Activated CD8-positive, alpha-beta memory T cell treated with anti-CD3 and anti-CD28 coated beads for 36 hours (primary cell): ENCODE results near the gene CCDC57. TPM values are rescaled to one million over a fixed set of nuclear protein-coding genes. Genes with fewer than 3 reads are reported as not detected.

Source experiments
- CTCF ChIA-PET: fragments of 350-600 bp; sonication (Branson Sonifier 250); formaldehyde crosslinking; loops from one replicate; lab custom pipeline; 2021; ENCODE audit warnings: antibody characterized with exemption; lab: Charles Lee
- POLR2A ChIA-PET: fragments of 350-600 bp; sonication (Branson Sonifier 250); formaldehyde crosslinking; loops from one replicate; lab custom pipeline; 2021; ENCODE audit warnings: antibody characterized with exemption; lab: Charles Lee
- total RNA-seq, 2 experiments: library from RNA; stranded (reverse); gene quantifications; one replicate each; pipeline ENCODE4 v1.2.3, GENCODE V29; 2021

The CCDC57 gene
- total RNA-seq, 2 experiments from 2014 or later = 69.8 to 73.0 TPM

- ChIA-PET POLR2A (no interaction called here), CTCF (no interaction called here)
Observed at GRCh38 chr17:82062984-82063368, 149.7 kb downstream of the CCDC57 start.

- CTCF ChIA-PET = no interaction called here
- POLR2A ChIA-PET = no interaction called here
Observed at GRCh38 chr17:82062076-82062983, 150.3 kb downstream of the CCDC57 start.

DNA sequence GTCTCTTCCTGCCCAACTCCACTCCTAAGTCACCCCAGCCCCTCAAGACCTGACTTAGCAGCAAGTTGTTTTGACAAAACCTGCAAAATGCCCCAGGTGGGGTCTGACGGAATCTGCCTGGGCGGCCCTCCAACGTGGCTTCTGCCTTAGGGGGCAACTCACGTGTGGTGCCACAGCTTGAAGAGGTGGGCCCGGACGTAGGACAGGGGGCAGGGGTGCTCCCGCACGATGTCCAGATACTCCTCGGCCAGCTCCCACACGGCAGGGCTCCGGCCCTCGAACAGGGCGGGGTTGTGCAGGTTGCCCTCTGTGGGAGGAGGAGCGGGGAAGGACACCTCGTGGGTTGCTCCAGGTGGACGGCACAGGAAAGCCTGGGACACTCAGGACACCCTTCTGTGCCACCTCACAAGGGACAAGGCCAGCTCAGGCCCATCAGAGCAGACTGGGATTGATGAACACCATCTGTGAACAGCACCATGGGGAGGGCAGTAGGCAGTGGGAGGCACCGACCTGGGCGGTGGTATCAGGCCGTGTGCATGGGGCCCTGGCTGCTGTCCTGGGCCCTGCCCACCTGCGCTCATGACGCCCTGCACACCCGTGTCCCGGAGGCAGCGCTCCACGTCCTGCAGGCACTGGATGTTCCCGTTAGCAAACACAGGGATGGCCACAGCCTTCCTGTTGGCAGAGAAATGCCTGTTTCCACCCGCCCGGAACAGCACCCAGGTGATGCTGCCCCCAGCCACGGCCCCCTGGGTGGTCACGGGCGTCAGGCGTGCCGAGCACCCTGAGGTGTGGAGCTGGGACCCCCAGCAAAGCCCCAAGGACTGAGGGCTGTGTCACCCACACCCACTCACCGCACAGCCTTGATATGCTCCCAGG is 151.4 kb downstream of the CCDC57 start:
- ChIA-PET CTCF (interaction anchor here (0.6 kb wide), 1 partner anchor 321 kb away, joined by 5 read pairs; no protein-coding TSS in a partner anchor), POLR2A (no interaction called here)

GRCh38 chr17:82060614-82061013 is 152.0 kb downstream of the CCDC57 start:
- ChIA-PET POLR2A (interaction anchor here (0.6 kb wide), 1 partner anchor 23 kb away, joined by 3 read pairs; the partner anchor contains the start of gene DCXR), CTCF (interaction anchor here (1.1 kb wide), 1 partner anchor 46 kb away, joined by 3 read pairs; no protein-coding TSS in a partner anchor)

GRCh38 chr17:82060001-82060380 is 152.7 kb downstream of the CCDC57 start:
- POLR2A ChIA-PET = no interaction called here
- CTCF ChIA-PET = interaction anchor here (1.1 to 1.2 kb wide), 2 partner anchors 19 to 46 kb away, joined by 3 read pairs; no protein-coding TSS in a partner anchor

DNA sequence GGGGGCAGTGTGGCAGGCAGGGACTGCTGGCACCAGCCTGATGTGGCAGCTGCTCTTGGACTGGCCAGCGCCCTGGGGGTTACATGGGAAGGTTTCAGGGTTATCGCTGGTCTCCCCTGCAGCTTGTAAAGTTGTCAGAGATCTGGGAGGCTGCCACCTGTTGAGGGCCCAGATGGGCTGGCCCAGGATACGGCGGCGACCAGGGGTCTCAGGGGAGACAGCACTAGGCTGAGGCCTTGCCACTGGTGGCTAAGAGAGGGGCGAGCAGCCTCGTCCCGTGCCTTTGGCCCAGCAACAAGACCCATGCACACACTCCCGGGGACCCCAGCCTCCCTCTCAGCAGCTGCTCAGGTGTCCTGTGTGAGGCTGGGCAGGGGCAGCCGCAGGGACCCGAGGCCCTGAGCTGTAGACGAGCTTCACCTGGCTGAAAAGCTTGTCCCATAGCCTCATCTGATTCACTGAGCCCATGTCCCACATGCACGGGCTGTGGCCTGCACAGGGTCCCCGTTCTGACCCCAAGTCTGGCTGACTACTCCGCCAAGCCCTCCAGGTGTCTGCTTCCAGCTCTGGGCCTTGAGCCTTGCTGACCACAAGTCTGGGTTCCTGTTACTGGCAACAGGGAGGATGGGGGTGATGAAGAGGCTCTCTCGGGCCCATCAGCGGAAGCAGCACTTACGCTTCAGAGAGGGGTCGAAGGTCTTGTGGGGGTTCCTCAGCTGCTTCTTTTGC is 153.2 kb downstream of the CCDC57 start:
- CTCF ChIA-PET = interaction anchor here (1.1 to 1.2 kb wide), 2 partner anchors 19 to 47 kb away, joined by 3 read pairs; no protein-coding TSS in a partner anchor
- POLR2A ChIA-PET = no interaction called here

DNA sequence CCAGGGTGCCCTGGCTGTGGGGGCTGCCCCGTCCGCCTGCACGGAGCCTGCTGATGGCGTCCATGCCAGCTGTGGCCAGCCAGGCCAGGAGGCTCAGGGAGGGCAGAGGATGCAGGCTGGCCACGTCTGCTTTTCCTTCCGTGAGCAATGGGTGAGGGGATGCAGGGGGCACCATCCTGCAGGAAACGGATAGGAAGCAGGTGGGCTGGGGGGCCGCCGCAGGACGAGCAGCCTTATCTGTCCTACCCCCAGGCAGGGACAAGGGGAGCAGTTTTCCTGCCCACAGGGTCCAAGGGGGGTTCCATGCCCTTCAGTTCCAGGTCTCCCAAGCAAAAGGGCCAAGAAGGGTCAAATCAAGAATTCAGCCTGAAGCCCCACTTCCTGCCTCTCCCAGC is 153.8 kb downstream of the CCDC57 start:
- CTCF ChIA-PET = no interaction called here
- POLR2A ChIA-PET = no interaction called here

DNA sequence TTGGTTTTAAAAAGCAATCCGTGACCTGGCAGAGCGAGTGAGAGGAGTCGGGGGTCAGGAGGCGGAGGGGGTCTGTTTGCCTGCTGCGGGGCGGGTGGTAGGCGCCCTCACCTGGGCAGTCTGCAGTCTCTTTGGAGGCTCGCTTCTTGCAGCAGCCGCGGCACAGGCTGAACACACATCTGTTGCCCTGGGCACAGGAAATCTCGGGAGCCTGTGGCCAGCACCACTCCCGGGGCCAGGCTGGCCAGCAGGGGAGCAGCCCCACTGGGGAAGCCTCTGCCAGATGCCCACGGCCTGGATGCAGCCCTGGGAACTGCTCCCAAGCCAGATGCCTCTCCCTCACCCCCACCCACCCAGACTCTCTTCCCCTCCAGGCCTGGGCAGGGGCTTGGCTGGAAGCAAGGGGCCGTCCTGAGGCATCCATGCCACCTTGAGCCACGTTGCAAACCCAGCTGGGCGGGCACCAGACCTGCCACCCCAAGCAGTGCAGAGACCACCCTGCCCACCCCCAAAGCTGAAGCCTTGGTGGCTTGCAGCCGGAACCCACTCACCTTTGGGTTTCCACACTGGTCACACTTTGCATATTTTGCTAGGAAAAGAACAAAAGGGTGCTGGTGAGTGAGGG is 154.3 kb downstream of the CCDC57 start:
- CTCF ChIA-PET = no interaction called here
- POLR2A ChIA-PET = no interaction called here

- CTCF ChIA-PET = no interaction called here
- POLR2A ChIA-PET = no interaction called here
Observed at GRCh38 chr17:82056729-82057621, 155.7 kb downstream of the CCDC57 start.

DNA sequence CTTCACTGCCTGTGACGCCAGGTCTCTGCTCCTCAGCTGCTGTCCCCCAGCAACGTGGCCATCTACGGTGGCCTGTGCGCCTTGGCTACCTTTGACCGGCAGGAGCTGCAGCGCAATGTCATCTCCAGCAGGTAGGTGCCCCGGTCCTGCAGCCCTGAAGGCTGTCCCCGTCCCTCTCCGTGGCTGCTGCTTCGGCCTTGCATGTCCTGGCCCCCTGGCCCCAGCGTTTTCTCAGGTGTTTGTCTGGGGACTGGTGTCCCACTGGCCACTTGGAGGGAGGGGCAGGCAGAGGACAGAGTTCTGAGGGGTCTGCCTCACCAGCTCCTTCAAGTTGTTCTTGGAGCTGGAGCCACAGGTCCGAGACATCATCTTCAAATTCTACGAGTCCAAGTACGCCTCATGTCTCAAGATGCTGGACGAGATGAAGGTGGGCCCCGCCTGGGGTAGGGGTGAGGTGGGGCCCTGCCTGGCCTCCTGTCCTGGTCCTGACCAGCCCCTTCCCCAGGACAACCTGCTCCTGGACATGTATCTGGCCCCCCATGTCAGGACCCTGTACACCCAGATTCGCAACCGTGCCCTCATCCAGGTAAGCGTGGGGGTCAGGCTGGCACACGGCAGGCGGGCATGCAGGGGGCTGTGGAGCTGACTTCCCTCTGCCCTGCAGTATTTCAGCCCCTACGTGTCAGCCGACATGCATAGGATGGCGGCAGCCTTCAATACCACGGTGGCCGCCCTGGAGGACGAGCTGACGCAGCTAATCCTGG is 156.5 kb downstream of the CCDC57 start:
- POLR2A ChIA-PET = no interaction called here
- CTCF ChIA-PET = interaction anchor here (1.0 kb wide), 1 partner anchor 11 kb away, joined by 4 read pairs; no protein-coding TSS in a partner anchor

GRCh38 chr17:82055023-82055964 is 157.3 kb downstream of the CCDC57 start:
- ChIA-PET POLR2A (no interaction called here), CTCF (interaction anchor here (1.0 kb wide), 1 partner anchor 11 kb away, joined by 4 read pairs; no protein-coding TSS in a partner anchor)

DNA sequence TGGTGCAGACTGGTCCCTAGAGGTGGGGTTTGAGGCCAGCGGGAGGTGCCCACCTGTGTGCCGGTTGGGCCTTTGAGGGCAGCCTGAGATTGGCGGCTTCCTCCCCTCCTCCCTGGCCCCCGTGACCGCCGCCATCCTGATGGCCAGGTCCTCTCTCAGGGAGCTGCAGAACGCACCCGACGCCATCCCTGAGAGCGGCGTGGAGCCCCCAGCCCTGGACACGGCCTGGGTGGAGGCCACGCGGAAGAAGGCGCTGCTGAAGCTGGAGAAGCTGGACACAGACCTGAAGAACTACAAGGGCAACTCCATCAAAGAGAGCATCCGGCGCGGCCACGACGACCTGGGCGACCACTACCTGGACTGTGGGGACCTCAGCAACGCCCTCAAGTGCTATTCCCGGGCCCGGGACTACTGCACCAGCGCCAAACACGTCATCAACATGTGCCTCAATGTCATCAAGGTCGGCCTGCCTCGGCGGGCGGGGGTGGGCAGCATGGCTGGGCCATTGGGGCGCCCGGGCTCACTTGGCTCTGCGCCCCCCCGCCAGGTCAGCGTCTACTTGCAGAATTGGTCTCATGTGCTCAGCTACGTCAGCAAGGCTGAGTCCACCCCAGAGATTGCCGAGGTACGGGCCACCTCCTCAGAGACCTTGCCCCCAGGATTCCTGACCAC is 158.2 kb downstream of the CCDC57 start:
- ChIA-PET CTCF (interaction anchor here (1.3 kb wide), 1 partner anchor 44 kb away, joined by 3 read pairs; the partner anchor contains the start of gene FASN), POLR2A (interaction anchor here (0.6 kb wide), 1 partner anchor 329 kb away, joined by 8 read pairs; no protein-coding TSS in a partner anchor)

DNA sequence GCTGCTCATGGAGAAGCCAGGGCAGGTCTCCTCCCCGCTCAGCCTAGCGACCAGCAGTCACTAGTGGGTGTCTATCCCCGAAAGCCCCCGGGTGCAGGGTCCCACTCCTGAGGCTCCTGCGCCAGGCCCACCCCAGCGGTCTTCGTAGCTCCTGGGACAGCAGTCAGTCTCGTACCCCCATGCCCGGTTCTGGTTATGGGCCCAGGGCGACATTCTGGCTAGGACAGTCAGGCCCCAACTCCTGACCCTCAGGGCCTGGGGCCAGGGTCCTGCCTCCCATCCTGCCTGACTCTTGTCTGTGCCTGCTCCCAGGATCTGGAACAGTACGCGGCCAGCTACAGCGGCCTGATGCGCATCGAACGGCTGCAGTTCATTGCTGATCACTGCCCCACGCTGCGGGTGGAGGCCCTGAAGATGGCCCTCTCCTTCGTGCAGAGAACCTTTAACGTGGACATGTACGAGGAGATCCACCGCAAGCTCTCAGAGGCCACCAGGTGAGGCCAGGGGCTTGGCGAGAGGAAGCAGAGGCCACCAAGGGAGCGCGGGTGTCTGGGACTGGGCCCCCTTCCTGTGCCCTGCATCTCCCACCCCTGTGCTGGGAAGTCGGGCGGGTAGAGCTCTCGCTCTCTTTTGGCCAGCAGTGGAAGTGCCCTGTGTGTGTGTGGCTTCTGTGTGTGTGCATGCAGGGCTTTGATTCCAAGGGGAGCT is 158.9 kb downstream of the CCDC57 start:
- ChIA-PET POLR2A (interaction anchor here (0.6 kb wide), 1 partner anchor 328 kb away, joined by 8 read pairs; no protein-coding TSS in a partner anchor), CTCF (interaction anchor here (1.3 kb wide), 1 partner anchor 45 kb away, joined by 3 read pairs; the partner anchor contains the start of gene FASN)

DNA sequence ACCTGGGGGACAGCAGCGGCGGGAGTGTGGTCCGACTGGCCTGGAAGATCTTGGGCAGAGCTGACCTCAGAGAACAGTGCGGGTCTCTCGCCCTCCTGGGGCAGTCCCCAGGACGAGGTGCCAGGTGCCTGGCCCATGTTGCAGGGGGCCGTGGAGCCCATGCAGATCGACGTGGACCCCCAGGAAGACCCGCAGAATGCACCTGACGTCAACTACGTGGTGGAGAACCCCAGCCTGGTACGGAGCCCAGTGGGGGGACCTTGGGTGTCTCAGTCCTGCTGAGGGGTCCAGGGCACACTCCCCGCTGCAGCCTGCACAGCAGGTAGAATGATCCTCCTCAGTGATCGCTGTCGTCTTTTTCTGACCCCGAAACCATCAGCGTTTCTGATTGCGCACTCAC is 159.5 kb downstream of the CCDC57 start:
- ChIA-PET CTCF (no interaction called here), POLR2A (no interaction called here)
